Mucosa of stomach (tissue), 1 donor: ENCODE measurements around the gene FGD1.
A peak's percentile ranks its signal among the peaks of the same experiment; 100 is the strongest.

Experiments used
- H3K27me3 ChIP-seq: one replicate; pipeline ENCODE4 v1.7.0; 2013; ENCODE audit warnings: mild to moderate bottlenecking, low read length; ENCODE audit not compliant: control insufficient read depth, insufficient read depth
- H3K36me3 ChIP-seq: one replicate; pipeline ENCODE4 v1.7.0; 2013; ENCODE audit warnings: low read length; ENCODE audit not compliant: control insufficient read depth, insufficient read depth
- H3K4me1 ChIP-seq: one replicate; pipeline ENCODE4 v1.7.0; 2013; ENCODE audit warnings: mild to moderate bottlenecking, low read length; ENCODE audit not compliant: control insufficient read depth, insufficient read depth
- H3K4me3 ChIP-seq: one replicate; pipeline ENCODE4 v1.7.0; 2013; ENCODE audit warnings: low read length
- H3K9ac ChIP-seq: one replicate; pipeline ENCODE4 v1.7.0; 2013; ENCODE audit warnings: mild to moderate bottlenecking, low read length, moderate library complexity
- H3K9me3 ChIP-seq: one replicate; pipeline ENCODE4 v1.7.0; 2013; ENCODE audit warnings: mild to moderate bottlenecking, low read length, moderate library complexity; ENCODE audit not compliant: control insufficient read depth
- donor health status: Pancreatic carcinoma.

The FGD1 gene

DNA sequence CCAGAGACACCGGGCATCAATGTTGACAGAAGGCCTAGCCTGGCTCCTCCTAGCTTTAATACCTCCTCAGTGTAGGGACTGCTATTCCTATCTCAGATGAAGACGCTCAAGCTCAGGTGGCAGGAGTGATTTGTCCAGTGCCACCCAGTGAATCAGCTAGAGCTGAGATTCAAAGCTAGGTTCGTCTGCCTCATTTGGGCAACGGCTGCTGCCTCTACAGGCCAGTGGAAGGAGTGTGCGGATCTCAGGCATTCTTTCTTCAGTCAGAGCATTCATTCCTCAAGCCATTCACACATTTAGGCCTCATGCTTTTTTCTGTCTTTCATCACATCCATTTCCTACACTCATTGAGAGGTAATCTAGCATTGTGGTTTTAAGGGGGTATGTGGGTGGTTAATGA lies 48.6 kb downstream of the FGD1 start:
- Histone ChIP-seq H3K9ac (no peak overlapping the region), H3K4me3 (no peak overlapping the region), H3K27me3 (no peaks in the 10 kb centered on the region), H3K36me3 (no peaks in the 10 kb centered on the region), H3K4me1 (no peaks in the 10 kb centered on the region), H3K9me3 (no peaks in the 10 kb centered on the region)

DNA sequence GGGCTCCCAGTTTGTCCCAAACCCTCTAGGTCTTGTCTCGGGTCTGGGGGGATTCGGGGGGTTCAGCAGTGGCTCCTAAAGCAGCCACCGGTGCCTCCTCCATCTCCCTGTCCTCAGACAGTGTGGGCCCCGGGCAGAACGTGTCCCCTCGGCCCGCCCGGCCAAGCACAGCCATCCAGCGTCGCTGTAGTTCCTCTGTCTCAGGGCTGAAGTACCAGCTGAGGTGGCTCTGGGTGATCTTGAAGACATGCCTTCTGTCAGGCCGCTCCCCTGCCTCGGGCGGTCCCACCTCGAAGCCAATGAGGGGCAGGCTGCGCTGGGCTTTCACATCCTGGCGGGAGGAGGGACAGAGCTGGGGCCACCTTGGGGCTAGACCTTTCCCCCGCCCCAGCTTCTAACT lies 50.0 kb downstream of the FGD1 start:
- no peaks in the 10 kb centered on the region for H3K27me3 ChIP-seq
- no peaks in the 10 kb centered on the region for H3K36me3 ChIP-seq
- no peak overlapping the region for H3K4me3 ChIP-seq
- no peaks in the 10 kb centered on the region for H3K9me3 ChIP-seq
- H3K4me1 ChIP-seq, result peaks cover 6% of the 10 kb centered on the region
- no peak overlapping the region for H3K9ac ChIP-seq

DNA sequence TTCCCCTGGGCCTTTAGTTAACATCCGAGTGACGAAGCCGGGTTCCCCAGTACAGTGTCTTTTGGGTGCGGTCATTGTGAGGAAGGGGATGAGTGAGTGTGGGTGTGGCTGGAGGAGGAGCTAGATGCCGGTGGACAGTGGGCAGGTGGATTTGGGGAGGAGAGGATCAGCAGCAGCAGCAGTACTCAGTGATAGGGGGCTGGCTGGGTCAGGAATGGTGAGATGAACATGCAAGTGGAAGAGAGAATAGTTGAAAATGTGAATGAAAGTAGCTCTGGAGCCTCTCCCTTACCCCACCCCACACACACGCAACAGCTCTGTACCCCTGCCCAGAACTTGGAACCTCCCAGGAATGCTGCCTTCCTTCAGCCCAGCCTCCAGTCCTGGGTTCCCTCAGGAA lies 51.3 kb downstream of the FGD1 start:
- peaks cover 6% of the 10 kb centered on the region for H3K4me1 ChIP-seq
- H3K9me3 ChIP-seq, result no peaks in the 10 kb centered on the region
- H3K36me3 ChIP-seq, result no peaks in the 10 kb centered on the region
- H3K9ac ChIP-seq, result no peak overlapping the region
- H3K4me3 ChIP-seq, result no peak overlapping the region
- no peaks in the 10 kb centered on the region for H3K27me3 ChIP-seq

DNA sequence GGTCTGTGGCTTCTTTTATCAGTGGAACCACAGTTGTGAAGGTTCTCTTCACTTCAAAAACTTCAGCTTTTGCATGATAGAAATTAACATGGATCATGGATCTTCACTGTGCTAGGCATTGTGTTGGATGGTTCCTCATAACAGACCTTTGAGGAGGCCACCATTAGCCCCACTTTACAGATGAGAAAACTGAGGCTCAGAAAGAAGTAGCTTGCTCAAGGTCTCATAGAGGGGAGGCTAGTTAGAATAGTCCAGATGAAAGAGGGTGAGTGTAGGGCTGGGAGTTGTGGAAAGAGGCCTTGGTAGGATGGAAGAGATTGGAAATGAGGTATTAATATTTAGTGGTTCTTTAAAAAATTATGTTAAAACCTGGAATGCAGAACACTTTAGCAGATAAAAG lies 53.2 kb downstream of the FGD1 start:
- no peaks in the 10 kb centered on the region for H3K9me3 ChIP-seq
- H3K9ac ChIP-seq, result no peak overlapping the region
- peaks cover 6% of the 10 kb centered on the region for H3K4me1 ChIP-seq
- no peaks in the 10 kb centered on the region for H3K27me3 ChIP-seq
- no peaks in the 10 kb centered on the region for H3K36me3 ChIP-seq
- no peak overlapping the region for H3K4me3 ChIP-seq

DNA sequence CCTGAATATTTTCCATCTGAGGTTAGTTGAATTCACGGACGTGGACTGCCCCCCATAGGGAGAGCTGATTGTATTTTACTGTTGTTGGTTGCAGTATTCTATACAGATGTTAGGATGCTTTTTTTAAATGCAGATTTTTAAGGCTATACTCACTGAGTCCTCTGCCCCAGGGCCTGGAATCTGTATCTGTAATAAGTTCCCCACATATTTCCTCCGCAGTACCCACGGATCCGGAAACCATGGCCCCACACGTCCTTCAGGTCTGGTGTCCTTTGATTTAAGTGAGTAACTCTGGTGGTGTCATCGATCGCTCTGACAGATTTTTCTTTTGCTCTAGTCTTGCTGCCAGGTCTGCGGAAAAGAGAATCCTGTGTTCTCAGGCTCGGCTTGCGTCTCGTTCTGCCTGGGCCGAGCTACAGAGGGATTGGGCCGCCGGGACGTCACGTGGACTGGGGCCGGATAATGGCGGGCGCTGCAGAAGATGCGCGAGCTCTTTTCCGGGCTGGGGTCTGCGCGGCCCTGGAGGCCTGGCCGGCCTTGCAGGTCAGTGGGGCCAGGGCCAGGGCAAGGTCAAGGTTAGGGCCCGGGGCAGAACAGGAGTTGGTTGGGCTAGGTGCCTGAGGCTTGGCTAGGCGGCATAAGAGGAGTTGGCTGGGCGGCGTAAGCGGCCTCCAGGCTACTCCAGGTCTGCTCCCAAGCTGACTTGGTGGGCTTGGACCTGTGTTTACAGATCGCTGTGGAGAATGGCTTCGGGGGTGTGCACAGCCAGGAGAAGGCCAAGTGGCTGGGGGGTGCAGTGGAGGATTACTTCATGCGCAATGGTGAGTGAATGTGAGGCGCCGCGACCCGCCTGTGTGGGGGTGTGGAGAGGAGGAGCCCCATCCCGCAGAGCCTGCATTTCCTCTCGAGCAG lies 55.8 kb downstream of the FGD1 start, which contains the start of gene TSR2:
Gene TSR2 (plus strand): TSS at position 445 of the 912 bp plus-strand sequence. CDS start 18 bp downstream, at position 463.
- H3K9ac ChIP-seq, result peak within 1 kb of the TSS; percentile 84
- no peaks in the 10 kb centered on the region for H3K9me3 ChIP-seq
- H3K27me3 ChIP-seq, result no peaks in the 10 kb centered on the region
- peak within 1 kb of the TSS; percentile 63 for H3K4me3 ChIP-seq
- no peaks in the 10 kb centered on the region for H3K36me3 ChIP-seq
- peaks cover 6% of the 10 kb centered on the region for H3K4me1 ChIP-seq

DNA sequence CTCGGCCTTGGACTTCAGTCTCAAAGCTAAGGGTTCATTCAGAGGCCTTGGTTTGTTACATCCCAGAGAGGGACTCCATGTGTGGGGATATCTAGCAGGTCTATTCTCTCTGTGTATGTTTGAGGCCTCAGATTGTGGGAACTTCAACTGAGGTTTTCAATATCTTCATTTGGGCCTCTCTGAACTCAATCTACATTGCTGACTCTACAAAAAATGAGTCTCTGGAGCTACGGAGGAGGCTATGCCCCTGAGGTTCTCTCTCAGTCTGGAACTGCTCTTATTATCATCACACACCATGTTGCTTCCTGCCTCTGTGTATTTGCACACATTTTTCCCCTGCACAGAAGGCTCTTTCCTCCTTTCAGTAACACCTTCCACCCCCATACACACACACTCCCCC lies 60.9 kb downstream of the FGD1 start:
- Histone ChIP-seq H3K9me3 (no peaks in the 10 kb centered on the region), H3K4me3 (no peak overlapping the region), H3K4me1 (no peaks in the 10 kb centered on the region), H3K27me3 (no peaks in the 10 kb centered on the region), H3K36me3 (no peaks in the 10 kb centered on the region), H3K9ac (no peak overlapping the region)

DNA sequence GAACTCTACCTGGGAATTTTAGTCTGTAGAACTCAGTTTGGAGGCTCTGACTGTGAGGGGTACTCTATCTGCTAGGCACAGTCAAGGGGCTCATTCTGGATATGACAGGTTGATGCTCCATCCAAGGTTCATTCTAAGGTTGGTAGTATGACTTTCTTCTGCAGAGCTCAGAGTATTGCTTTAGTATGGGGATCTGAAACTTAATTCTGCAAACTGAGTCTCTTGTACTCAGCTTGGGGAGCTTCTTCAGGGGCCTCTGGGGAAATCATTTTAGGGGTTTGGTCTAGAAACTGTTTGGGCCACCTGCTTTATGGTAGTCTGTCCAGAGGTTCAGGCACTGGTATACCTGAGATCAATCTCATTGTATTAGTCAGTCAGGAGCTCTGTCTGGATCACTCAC lies 65.5 kb downstream of the FGD1 start:
- Histone ChIP-seq H3K36me3 (no peaks in the 10 kb centered on the region), H3K4me1 (no peaks in the 10 kb centered on the region), H3K9ac (no peak overlapping the region), H3K4me3 (no peak overlapping the region), H3K9me3 (no peaks in the 10 kb centered on the region), H3K27me3 (no peaks in the 10 kb centered on the region)

DNA sequence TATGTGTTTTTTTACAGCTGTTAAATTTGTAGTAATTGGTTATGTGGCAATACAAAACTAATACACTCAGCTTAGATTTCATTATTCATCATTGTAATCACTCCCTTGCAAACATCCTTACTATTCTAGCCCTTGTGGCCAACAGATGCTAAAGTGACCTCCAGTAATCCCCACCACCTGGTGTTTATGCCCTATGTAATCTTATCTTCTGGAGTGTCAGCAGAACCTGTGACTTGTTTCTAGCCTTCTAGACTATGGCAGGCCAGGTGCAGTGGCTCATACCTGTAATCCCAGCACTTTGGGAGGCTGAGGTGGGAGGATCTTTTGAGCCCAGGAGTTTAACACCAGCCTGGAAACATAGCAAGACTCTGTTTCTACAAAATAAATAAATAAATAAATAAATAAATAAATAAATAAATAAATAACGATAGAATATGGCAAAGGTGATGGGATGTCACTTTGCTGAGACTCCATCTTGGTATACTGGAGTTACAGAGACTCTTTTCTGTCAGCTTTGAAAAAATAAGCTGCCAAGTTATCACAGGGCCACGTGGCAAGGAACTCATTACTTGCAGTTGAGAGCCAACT lies 68.1 kb downstream of the FGD1 start:
- Histone ChIP-seq H3K36me3 (no peaks in the 10 kb centered on the region), H3K9ac (no peak overlapping the region), H3K9me3 (no peaks in the 10 kb centered on the region), H3K4me3 (no peak overlapping the region), H3K27me3 (no peaks in the 10 kb centered on the region), H3K4me1 (no peaks in the 10 kb centered on the region)

DNA sequence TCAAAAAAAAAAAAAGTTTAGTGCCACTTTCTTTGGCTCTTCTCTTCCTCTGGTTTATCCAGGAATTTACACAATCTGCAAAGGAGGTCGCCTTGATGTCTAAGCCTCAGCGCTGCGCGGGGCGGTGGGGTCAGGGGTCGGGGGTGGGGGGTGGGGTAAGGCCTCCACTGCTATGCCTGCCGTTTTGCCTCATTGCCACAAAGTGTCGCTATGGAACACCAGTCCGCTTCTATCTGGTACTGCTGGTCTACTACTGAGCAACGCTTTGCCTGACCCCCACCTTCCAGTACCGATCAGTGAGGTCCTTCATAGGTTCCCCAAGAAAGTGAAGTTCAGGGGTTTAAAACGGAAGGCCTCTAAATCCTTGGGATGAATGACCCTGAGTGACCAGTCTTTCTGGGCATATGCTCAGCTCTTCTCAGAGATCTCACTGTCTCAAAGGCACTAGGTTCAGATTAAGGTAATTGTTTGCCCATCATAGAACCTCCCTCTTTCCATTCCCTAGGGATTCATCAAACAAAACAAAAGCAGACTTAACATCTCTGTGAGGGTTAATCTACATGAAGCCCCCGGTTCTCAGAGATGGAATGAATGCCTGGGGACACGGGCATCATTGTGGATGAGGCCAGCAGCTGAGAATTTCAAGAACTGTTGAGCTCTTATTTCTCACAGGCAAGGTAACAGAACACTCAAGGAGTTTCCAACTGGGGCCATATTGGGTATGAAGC lies 72.7 kb downstream of the FGD1 start:
- Histone ChIP-seq H3K36me3 (no peaks in the 10 kb centered on the region), H3K9ac (no peak overlapping the region), H3K4me3 (no peak overlapping the region), H3K27me3 (no peaks in the 10 kb centered on the region), H3K9me3 (no peaks in the 10 kb centered on the region), H3K4me1 (no peaks in the 10 kb centered on the region)

DNA sequence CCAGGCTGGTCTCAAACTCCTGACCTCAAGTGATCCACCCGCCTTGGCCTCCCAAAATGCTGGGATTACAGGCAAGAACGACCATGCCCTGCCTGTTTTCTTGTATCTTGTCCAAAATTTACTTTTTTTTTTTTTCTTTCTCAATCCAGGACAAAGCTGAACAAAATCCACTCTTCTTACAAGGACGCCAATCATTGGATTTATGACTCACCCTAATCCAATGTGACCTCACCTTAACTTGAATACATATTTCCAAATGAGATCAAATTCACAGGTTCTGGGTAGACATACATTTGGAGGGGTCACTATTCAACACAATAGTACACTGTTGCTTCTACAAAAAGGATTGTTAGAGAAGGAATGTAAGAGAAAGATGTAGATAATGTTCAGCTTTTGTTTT lies 73.9 kb downstream of the FGD1 start:
- Histone ChIP-seq H3K4me1 (no peaks in the 10 kb centered on the region), H3K4me3 (no peak overlapping the region), H3K9me3 (no peaks in the 10 kb centered on the region), H3K36me3 (no peaks in the 10 kb centered on the region), H3K27me3 (no peaks in the 10 kb centered on the region), H3K9ac (no peak overlapping the region)

DNA sequence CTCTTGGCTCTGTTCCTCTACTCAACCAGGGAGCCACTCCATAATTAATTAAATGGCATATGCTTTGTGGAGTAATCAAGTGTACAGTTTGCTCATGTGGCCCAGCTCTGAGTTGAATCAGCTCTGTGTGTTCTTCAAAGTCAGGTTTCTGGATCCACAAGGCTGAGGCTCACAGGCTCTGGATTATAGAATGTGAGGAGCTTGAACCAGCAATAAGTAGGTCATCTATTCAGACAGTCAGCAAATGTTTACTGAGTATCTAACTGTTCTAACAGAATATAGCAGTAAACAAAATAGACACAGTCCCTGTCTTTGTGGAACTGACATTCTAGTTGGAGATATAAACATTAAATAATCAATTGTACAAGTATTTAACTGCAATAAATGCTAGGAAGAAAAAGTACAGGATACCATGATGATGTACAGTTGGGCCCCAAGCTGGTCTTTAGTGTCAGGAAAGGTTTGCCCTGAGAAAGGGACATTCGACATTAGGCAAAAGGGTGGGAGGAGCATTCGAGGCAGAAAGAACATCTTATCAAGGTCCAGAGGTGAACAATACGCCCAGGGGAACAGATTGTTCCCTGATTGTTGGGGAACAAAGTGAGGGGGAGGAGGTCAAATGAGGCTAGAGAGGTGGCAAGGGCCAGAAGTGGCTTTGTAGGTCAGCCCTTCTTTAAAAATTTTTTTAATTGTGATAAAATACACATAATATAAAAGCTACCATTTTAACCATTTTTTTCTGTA lies 76.3 kb downstream of the FGD1 start:
- no peak overlapping the region for H3K4me3 ChIP-seq
- H3K27me3 ChIP-seq, result no peaks in the 10 kb centered on the region

More for the DNA sequence above, 76.3 kb downstream of the FGD1 start:
- Histone ChIP-seq H3K36me3 (no peaks in the 10 kb centered on the region), H3K4me1 (no peaks in the 10 kb centered on the region), H3K9ac (no peak overlapping the region), H3K9me3 (no peaks in the 10 kb centered on the region)
